CD4-positive, alpha-beta T cell treated with Interleukin-6 for 4 hours (primary cell): ENCODE results near the gene ATP2A1.

ENCODE experiments used
- DNase-seq: peaks from one replicate; pipeline ENCODE4 v3.0.0-alpha.2; 2020; ENCODE audit warnings: mixed read lengths

The ATP2A1 gene

GRCh38 chr16:28878083-28878926, at the start of gene ATP2A1:
ATP2A1 (plus strand) TSS chr16:28878488; CDS start chr16:28878672, 184 bp downstream.
- no peak for DNase-seq

GRCh38 chr16:28829747-28830146, 48.5 kb upstream of the ATP2A1 start:
- no peak for DNase-seq

- no peak for DNase-seq
These were observed 47.8 kb upstream of the ATP2A1 start for GRCh38 chr16:28830531-28830930.

GRCh38 chr16:28834349-28834748, 43.9 kb upstream of the ATP2A1 start:
- no peak for DNase-seq

GRCh38 chr16:28834873-28835863, 43.1 kb upstream of the ATP2A1 start:
- no peak for DNase-seq

GRCh38 chr16:28835864-28836760, 42.2 kb upstream of the ATP2A1 start:
- no peak for DNase-seq

- DNase-seq = no peak
These were observed 41.6 kb upstream of the ATP2A1 start for GRCh38 chr16:28836761-28837064.

- no peak for DNase-seq
These were observed 40.4 kb upstream of the ATP2A1 start for GRCh38 chr16:28837672-28838557.

GRCh38 chr16:28838558-28838918, 39.8 kb upstream of the ATP2A1 start:
- no peak for DNase-seq

GRCh38 chr16:28839004-28839639, 39.2 kb upstream of the ATP2A1 start:
- DNase-seq = no peak

- DNase-seq = no peak
These were observed 38.4 kb upstream of the ATP2A1 start for GRCh38 chr16:28839899-28840298.

- no peak for DNase-seq
These were observed 35.6 kb upstream of the ATP2A1 start for GRCh38 chr16:28842696-28843095.

GRCh38 chr16:28843766-28844165, 34.5 kb upstream of the ATP2A1 start:
- no peak for DNase-seq

- no peak for DNase-seq
These were observed 33.9 kb upstream of the ATP2A1 start for GRCh38 chr16:28844226-28844885.

GRCh38 chr16:28845293-28845692, 33.0 kb upstream of the ATP2A1 start:
- peak; percentile 22 for DNase-seq

- no peak for DNase-seq
These were observed 32.6 kb upstream of the ATP2A1 start for GRCh38 chr16:28845761-28846079.

- DNase-seq = peak; percentile 98
These were observed 32.0 kb upstream of the ATP2A1 start, which contains the start of gene TUFM for GRCh38 chr16:28846080-28846932. TUFM (minus strand) TSS chr16:28846348; CDS start chr16:28846269, 79 bp downstream.

- no peak for DNase-seq
These were observed 31.4 kb upstream of the ATP2A1 start for GRCh38 chr16:28846933-28847273.

- no peak for DNase-seq
These were observed 19.9 kb upstream of the ATP2A1 start for GRCh38 chr16:28858421-28858820.

- no peak for DNase-seq
These were observed 19.0 kb upstream of the ATP2A1 start for GRCh38 chr16:28859326-28859725.
